GM21619 (cell line): Measurements from ENCODE around the gene SYT14.
"Not testable (repeated sequence)": the region's sequence is repeated elsewhere in the genome, so short reads cannot be mapped to it uniquely, and the experiment has no call there.

Experiments used
- ATAC-seq: cut with Tn5 transposase; IDR thresholded peaks from one replicate; pipeline ENCODE4 v1.9.1; 2021; ENCODE audit not compliant: unreplicated experiment

The SYT14 gene

DNA sequence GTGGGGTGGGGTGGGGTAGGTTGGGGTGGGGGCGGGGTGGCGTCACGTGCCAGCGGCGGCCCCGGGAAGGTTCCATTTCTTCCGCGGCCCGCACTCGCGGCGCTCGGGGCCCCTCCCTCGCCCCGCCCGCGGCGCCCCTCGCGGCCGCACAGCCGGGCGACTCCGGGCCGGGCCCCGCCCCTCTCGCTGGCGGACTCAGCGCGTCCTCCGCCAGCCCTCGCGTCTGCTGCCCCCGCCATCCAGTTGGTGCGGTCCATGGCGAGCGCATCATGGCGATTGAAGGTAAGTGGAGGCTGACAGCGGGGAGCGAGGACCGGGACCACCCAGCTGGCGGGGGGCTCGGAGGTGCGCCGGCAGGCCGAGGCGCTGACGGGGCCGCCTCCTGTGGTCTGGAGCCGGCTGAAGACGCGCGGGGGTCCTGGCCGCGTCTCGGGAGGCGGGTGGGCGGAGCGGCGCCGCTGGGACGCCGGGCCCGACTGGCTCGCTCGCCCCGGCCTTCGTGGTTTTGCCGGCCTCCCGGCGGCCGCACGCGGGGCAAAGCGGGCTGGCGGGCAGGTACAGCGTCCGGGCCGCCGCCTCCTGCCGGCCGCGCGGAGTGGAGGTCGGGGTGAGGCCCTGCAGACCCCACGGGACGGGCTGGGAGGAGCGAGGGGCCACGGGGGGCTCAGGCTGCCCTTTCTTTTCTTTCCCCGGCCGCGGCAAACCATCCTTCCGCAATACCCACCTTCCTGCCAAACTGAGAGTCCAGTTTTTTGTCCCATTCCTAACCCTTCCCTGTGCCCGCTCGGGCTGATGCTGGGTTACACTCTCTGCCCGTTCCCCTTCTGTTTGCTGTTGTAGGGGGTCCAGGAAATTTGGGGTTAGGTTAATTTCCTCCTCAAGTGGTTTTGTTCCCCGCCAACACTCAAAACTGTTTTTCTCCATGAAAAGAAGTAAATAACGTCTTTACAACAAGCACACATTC is at the start of gene SYT14:
Gene SYT14 (plus strand): TSS at position 222 of the 964 bp plus-strand sequence. CDS start 48 bp downstream, at position 270.
- no peak for ATAC-seq

DNA sequence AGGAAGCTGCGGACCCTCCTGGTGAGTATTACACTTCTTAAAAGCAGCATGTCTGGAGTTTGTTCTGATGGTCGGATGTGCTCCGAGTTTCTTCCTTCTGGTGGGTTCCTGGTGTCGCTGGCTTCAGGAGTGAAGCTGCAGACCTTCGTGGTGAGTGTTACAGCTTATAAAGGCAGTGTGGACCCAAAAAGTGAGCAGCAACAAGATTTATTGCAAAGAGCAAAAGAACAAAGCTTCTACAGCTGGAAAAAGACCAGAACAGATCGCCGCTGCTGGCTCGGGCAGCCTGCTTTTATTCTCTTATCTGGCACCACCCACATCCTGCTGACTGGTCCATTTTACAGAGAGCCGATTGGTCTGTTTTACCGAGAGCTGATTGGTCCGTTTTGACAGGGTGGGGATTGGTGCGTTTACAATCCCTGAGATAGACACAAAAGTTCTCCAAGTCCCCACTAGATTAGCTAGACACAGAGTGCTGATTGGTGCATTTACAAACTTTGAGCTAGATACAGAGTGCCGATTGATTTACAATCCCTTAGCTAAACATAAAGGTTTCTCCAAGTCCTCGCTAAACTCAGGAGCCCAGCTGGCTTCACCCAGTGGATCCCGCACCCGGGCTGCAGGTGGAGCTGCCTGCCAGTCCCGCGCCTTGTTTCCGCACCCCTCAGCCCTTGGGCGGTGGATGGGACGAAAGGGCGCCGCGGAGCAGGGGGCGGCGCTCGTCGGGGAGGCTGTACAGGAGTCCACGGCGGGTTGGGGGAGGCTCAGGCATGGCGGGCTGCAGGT is 49.5 kb upstream of the SYT14 start:
- not testable (repeated sequence) for ATAC-seq

DNA sequence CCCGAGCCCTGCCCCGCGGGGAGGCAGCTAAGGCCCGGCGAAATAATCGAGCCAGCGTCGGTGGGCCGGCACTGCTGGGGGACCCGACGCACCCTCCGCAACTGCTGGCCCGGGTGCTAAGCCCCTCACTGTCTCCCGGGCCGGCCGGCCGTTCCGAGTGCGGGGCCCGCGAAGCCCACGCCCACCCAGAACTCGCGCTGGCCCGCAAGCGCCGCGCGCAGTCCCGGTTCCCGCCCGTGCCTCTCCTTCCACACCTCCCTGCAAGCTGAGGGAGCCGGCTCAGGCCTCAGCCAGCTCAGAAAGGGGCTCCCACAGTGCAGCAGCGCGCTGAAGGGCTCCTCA is 49.0 kb upstream of the SYT14 start:
- ATAC-seq, result no peak

DNA sequence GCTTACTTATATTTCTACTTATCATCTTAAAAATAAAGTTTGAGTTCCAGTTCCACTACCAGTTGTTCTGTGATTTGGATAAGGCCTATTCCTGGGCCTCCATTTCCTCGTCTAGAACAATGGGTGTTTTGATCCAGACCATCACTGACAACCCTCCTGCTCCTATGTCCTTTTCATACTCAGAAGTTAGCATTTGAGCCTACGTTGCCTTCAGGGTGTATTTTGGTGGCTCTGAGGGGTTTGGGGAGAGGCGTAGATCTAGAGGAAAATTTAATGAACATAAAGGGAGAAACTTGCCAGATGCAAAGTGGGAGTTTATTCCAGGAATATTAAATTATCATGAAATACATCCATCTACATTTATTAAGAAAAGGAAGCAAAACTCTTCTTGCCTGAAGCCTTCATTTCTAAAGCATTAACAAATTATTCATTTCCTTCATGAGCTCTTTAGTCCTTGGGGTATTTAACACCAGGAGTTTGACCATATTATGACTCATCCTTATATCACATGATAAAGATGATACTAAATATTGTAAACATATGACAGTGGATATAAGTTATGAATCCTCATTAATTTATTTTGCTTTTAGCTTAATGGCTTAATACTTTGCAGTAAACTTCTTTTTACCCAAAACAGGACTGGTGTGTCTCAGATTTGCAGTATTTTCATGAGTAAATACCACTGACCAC is 47.2 kb upstream of the SYT14 start:
- ATAC-seq, result no peak

DNA sequence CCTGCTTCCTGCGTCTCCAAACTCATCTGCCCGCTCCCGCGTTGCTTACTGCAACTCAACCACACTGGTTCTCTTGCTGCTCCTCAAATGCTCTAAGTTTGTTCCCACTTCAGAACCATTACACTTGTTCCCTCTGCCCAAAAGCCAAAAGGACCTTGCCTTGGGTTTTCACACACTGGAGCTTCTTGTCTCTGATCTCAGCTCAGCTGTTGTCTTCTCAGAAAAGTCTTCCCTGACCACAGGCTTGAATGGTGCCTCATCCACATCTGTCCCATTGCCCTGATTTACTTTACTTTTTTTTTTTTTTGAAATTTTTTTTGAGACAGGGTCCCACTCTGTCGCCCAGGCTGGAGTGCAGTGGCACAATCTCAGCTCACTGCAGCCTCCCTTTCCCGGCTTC is 44.3 kb upstream of the SYT14 start:
- no peak for ATAC-seq

DNA sequence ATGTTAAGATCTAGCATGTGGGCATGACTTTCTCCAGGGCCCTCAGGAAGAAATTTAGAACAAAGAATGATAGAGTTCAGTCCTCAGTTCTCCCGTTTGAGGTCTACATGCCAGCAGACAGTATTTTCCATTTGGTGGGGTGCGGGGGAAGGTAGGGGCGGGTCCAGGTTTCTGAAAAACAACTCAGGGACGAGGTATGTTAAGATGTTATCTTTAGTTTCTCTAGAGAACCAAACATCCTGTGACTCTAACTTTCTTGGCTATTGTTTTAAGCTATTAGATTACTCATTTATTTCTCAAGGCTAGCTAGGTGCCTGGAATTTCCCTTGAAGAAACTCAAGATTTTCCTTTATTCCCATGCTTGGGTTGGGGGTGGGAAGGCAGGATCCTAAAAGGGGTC is 42.3 kb upstream of the SYT14 start:
- ATAC-seq, result no peak

DNA sequence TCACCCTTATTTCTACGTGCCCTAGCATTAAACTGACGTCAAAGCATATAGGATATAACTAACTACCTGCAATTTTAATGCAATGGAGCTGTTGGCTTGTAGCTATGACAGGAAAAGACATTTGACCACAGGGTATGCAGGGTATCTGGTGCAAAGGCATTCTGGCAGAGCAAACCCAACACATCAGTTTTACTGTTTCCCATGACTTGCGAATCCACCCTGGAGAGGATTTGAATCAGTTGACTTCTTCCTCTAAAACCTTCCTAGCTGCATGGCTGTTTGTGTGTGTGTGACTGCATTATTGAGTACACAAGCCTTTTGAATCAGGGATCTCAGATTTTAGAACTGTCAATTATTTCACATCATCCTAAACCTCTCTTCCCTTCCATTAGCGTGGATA is 41.7 kb upstream of the SYT14 start:
- no peak for ATAC-seq

DNA sequence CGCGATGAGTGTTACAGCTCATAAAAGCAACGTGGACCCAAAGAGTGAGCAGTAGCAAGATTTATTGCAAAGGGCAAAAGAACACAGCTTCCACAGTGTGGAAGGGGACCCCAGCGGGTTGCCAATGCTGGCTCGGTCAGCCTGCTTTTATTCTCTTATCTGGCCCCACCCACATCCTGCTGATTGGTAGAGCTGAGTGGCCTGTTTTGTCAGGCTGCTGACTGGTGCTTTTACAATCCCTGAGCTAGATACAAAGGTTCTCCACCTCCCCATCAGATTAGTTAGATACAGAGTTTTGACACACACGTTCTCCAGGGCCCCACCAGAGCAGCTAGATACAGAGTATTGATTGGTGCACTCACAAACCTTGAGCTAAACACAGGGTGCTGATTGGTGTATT is 39.7 kb upstream of the SYT14 start:
- not testable (repeated sequence) for ATAC-seq

DNA sequence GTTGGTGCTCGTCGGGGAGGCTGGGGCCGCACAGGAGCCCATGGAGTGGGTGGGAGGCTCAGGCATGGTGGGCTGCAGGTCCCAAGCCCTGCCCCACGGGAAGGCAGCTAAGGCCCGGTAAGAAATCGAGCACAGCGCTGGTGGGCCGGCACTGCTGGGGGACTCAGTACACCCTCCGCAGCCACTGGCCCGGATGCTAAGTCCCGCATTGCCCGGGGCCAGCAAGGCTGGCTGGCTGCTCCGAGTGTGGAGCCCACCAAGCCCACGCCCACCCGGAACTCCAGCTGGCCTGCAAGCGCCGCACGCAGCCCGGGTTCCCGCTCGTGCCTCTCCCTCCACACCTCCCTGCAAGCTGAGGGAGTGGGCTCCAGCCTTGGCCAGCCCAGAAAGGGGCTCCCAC is 39.2 kb upstream of the SYT14 start:
- not testable (repeated sequence) for ATAC-seq

DNA sequence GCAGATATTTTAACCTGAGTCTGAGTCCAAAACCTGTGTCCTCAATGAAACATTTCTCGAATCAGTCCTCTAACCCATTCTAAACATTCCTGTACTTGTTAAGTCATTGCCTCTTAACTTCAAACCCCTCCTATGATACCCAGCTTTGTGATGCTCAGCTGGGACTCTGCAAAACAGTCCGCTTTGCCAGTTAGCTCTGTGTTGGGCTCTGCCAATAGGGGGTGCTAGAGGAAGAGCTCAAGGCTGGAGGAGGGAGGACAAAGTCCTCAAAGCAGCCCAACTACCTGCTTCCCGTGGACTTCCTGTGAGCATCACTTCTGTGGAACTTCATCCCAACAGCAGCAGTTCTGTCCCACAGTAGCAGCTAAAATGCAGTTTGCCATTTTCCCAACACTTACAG is 38.1 kb upstream of the SYT14 start:
- no peak for ATAC-seq

DNA sequence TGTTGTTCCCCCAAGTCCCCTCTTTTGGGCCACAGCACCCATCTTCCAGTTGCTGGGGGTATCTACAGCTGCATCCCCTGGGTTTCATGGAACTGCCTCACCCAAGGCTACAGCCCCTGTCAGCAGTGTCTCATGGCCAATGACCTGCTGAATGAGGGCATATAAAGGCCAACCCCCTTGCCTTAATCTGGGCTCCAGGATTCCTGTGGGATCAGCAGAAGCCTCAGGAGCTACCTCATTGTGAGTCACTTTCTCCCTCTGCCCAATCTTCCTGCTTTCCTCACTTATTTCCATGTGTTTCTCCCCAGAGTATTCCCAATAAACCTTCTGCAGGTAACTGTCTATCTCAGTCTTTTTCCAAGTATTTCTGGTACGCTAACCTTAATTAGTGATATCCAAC is 37.3 kb upstream of the SYT14 start:
- ATAC-seq, result no peak

DNA sequence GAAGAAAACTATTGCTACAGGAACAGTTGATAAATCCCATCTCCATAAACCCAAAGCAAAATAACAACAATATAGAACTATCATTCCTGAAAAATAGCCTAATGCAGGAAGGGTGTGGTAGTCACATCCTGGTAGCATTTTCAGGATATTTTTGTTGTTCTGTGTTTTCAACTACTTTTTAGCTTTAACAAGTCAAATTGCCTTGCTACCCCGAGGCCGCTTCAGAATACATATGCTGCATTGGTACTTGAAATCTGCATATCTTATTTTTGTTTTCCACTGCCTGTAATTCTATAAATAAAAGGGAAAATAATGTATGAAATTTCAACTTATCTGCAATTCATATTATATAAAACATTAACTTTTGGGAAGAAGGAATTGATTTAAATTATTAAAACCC is 36.8 kb upstream of the SYT14 start:
- no peak for ATAC-seq

DNA sequence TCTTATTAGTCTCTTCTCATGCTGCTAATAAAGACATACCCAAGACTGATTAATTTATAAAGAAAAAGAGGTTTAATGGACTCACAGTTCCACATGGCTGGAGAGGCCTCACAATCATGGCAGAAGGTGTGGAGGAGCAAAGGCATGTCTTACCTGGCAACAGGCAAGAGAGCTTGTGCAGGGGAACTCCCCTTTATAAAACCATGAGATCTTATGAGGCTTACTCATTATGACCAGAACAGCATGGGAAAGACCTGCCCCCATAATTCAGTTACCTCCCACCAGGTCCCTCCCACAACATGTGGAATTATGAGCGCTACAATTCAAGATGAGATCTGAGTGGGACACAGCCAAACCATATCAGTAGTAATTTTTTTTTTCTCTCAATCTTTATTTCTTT is 33.2 kb upstream of the SYT14 start:
- ATAC-seq, result not testable (repeated sequence)

DNA sequence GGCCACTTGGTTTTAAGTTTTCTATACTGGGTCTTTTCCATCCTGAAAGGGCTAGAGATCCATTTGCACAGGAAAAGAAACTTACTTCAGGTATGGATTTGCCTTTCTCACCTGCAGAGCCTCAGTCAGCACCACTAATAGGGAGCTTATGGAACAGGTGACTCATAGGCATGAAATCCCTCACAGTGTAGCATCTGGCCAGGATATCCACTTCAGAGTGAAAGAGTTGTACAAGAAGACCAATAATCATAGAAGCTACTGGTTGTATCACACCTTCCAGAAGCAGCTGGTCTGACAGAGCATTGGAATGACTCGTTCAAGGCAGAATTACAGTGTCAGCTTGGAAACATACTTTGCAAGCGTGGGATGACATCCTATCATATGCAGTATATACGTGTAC is 26.3 kb upstream of the SYT14 start:
- no peak for ATAC-seq

DNA sequence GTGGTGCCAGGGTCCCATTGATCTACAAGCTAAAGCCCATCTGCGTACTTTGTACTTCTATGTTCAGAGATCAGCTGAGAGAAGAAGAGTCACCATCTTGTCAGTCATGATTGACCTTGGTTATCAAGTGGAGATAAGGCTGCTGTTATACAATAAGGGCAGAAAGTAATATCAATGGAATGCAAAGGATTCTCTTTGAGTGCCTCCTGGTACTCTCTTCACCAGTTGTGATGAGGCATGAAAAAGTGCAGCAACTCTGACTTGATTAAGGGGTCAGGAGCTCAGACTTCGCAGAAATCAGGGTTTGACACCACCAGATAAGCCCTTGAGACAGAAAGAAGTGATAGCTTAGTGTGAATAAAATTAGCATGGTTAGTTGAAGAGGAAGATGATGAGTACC is 25.7 kb upstream of the SYT14 start:
- no peak for ATAC-seq

DNA sequence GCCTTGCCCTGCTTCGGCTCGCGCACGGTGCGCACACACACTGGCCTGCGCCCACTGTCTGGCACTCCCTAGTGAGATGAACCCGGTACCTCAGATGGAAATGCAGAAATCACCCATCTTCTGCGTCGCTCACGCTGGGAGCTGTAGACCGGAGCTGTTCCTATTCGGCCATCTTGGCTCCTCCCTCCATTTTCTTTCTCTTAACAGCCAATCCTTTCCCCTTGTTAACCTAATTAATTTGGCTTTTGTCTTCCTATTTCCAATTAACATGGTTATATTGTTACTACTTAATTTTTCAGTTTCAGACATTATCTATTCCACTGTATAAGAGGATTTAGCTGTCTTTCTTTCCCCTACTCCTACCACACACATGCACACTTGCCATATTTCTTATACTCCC is 18.4 kb upstream of the SYT14 start:
- ATAC-seq, result not testable (repeated sequence)

DNA sequence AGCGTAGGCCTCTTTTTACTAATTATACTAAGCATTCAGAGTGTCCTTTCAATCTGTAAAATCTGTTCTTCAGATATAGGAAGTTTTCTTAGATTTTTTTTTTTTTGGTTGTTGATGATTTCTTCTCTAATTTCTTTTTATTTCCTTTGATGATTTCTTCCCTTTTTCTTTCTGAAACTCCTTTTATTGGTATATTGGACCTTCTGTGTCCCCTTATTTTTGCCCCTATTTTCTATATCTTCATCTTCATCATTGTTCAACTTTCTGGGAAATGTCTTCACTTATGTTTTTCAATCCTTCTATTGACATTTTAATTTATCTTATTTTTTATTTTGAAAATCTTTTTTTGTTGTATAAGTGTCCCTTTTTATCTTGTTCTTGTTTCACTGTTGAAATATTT is 17.2 kb upstream of the SYT14 start:
- no peak for ATAC-seq

DNA sequence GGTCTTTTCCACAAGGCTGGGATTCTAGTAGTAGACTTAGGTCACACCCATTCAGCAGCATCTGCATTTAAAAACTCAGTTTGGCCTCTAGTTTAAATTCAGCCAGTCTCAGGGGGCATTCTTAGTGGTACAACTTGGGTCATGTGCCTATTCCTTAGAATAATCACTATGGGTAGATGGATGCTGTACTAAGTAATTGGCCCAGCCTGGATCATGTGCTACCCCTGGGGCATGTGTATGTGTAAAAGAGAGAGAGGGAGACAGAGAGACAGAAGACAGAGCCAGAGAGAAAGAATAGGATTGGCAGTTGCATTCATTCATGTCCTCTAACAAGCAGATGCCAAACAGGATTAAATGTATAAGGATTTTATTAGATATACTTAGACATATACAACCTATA is 13.6 kb upstream of the SYT14 start:
- ATAC-seq, result no peak

DNA sequence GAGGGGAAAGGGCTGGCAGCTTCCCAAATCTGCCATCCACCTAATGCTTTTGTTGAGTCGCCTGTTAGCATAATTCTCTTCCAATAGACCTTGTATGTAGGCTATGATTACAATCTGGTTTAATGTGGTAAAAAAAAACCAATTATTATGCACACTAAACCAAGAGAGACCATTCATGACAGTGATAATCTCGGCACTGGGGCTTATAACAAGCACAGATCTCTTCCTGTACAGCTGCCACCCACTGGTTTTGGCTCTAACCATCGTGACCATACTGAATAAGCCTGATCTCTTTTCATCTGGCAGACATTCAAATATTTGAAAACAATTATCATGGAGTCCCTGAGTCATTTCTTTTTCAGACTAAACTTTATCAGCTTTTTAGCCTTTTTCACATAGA is 12.0 kb upstream of the SYT14 start:
- no peak for ATAC-seq

DNA sequence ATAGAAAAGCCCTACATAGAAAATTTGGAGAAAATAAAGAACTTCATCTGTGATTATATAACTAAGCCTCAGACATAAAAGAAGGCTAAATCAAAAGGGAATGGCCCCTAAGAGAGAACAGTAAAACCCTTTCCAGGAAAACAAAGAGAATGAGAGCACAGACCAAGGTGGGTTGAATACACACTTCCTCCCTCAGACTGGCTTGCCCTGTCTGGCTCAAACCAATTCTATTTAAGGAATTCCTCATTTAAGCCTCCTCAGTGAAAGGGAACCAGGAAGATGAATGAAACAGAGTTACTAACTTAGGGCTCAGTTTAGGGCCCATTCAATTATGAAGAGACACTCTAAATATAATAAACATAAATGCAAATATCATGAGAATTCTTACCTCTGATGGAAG is 10.6 kb upstream of the SYT14 start:
- no peak for ATAC-seq

DNA sequence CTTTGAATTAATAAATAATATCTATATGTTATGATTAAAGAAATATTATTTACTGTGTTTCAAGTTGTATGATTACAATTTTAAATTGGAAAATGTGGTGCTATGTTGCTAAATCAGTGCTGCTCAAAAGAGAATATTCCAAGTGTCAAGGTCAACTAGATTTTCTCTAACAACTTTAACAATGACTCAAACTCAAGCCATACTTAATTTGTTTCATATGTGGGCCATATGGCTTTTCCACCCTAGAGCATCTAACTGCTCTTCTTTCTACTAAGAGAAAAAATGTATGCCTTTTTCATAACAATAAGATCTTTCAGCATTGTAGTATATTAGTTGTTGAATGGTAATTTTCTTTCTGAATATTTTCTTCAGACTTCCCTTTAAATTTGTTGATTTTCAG is 8.3 kb upstream of the SYT14 start:
- ATAC-seq, result no peak

DNA sequence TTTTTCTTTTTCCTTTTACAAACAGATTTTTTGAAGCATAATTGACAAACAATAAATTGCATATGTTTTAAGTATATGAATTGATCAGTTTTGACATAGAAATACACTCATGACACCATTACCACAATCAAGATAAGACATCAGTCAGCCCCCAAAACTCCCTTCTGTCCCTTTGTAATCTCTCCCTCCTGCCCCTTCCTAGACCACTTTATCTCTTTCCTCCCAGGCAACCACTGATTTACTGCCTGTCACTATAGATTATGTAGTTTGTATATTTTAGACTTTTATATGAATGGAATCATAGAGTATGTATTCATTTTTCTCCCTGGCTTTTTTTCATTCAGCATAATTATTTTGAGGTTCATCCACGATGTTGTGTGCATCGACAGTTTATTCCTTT is 6.9 kb upstream of the SYT14 start:
- ATAC-seq, result no peak
